ENCODE results near the gene NFIX.
A peak's percentile ranks its signal among the peaks of the same experiment; 100 is the strongest.

NFIX gene

DNA sequence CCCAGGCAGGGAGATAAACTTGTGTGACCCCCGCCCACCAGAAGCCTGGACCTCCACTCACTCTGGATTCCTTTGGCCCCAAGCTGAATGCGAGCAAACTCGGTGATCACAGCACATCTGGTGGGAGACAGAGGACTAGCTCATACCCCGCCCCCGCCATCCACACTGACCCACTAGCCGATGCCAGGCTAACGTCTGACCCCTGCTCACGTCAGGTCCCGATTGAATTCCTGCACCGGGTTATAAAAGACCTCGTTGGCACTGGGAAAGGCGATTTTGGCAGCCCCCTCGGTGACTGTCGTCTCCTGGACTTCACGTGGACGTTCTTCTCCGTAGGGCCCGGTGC, 120.6 kb downstream of the NFIX start:
- no peak for DNase-seq

DNA sequence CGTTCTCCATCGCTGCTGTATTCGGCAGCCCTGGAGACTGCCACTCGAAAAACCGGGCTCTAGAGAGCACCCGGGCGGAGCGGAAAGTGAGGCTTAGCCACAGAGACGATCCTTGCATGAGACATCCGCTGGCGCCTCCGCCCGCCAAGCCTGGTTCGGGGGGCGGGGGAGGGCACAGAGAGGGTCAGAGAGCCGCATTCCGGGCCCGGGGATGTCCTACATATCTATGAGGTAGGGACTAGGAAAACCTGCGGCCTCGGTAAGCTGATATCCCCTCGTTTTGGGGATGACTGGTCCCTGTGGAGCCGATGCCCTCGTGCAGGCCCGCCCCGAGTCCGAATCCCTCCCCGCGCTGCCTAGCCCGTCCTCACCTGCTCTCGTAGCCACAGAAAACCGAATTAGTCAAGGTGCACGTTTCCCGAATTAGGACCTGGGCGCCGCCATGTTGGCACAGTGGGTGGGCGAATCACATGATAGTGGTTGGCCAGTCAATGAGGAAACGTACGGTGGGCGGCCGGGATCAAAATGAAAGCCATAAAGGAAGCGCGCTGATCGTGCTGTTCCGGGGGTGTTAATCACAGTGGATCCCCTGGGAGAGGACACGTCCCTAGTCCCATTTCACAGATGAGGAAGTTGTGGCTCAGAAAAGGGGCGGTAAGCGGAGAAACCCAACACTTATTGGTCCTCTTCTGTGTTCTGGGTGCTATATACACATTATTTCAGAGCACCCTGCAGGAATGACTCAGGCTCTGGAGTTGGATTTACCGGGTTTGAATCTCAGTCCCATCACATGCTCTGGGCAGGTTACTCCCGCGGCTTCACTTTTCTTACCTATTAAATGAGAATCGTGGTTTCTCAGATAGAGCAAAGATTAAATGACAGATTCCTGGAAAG, 121.3 kb downstream of the NFIX start, which contains the start of gene TRMT1:
TRMT1 (minus strand) TSS at position 459 of the 894 bp plus-strand sequence; CDS start at position 118, 341 bp downstream.
- peak; percentile 81 for DNase-seq

DNA sequence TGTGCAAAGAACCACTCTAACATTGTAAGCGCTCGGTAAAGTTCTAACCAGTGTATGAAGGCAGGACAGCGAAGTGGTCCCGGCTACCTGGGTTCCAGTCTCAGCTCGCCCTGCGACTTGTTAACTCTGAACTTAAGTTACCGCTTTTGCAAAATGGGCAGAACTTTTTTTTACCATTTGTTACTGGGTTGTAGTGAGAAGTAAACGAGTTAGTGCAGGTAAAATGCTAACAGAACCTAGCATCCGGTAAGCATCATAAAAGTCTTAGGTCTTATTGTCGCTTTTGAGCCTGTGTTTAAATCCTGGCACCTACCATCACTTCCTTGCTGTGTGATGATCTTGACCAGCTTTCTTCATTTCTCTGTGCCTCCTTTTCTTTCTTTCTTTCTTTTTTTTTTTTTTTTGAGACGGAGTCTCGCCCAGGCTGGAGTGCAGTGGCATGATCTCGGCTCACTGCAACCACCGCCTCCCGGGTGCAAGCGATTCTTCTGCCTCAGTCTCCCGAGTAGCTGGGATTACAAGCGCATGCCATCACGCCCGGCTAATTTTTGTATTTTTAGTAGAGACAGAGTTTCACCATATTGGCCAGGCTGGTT, 122.0 kb downstream of the NFIX start:
- no peak for DNase-seq

DNA sequence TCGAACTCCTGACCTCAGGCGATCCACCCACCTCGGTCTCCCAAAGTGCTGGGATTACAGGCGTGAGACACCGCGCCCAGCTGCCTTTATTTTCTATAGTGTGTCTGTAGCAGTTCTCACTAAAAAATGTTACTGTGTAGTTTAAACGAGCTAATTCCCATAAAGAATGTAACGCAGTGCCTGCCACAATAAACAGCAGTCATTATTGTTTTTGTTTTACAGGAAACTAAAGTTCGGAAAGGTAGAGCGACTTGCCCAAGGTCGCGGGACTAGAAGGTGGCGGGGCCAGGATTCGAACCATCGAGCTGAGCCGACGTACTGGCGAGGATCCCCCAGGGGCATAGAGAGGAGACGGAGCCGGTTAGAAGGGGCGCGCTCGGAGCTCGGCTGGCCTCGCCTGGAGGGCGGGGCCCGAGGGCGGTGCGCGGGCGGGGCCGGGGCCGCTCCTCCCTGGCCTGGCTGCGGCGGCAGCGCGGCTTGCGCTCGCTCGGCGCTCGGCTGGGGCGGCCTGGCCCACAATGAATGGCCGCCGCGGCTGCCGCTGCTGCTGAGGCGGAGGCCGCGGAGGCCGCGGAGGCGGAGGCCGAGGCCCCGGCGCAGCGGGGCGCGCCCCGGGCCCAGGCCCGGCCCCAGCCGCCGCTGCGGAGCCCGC, 122.6 kb downstream of the NFIX start, which contains the start of gene NACC1:
NACC1 (plus strand) TSS at position 493 of the 652 bp plus-strand sequence. CDS start 16,944 bp downstream, outside the sequence.
- peak; percentile 86 for DNase-seq

DNA sequence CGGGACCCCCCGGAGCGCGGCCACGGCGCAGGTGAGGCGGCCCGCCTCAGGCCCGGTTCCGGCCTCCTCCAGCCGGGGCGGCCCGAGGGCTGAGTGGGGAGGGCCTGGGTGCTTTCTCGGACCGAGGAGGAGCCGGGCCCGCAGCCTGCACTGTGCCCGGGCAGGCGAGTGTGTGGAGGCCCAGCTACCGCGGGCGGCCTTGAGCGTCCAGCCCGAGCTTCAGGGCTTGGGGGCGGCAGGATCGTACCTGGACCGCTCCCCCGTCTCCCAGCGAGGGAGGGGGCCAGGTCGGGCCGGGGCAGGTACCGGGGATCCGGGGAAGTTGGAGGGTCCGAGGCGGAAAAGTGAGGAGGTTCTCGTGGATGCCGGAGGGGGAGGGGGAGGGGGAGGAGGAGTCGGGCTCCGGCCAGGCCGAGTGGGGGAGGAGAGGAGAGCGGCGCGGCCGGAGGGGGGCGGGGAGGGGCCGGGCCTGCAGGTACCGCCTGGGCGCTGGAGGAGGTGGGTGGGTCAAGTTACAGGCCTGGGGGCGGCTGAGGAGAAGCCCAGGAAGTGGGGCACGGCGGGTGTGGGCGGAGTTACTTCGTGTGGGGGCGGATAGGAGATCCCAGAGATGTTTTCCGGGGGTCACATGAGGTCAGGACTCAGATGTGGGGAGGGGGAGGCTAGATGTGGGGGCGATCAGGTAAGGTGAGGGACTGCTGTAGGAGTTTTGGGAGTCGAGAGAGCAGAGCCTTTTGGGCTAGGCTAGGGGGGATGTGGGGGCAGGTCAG, 123.3 kb downstream of the NFIX start:
- no peak for DNase-seq

DNA sequence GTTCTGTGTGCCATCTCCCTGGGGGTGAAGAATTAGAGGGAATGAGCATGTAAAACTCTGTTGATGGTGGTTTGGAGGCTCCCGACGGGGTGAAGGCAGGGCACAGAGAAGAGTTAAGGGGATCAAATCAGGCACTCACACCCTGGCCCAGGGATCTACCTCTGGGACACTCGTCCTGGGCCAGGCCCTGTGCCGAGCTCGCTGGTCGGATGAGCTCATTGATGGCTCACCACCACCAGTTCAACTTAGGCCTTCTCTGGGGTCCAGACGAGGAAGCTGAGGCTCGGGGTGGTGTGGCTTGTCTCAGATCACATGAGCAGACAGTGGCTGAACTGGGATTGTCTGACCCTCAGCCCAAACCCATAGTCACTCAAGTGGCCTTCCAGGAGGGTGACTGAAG, 124.4 kb downstream of the NFIX start:
- DNase-seq = no peak

DNA sequence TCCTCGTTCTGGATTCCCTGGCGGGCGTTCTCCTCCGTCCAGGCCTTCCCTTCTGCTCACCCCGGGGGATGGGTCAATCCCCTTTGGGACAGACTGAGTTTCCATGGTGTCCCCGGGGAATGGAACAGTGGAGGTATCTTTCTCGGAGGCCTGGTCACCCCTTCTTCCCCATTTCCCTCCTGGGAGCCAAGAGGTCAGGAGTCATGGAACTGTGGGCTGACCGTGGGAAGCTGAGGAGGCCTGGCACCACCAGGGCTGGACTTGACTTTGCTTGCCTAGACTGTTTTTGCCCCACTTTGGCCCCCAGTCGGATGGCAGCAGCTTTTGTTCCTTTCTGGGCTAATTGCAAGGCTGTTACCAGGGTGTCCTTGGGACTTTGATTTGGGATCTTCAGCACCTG, 124.8 kb downstream of the NFIX start:
- no peak for DNase-seq

DNA sequence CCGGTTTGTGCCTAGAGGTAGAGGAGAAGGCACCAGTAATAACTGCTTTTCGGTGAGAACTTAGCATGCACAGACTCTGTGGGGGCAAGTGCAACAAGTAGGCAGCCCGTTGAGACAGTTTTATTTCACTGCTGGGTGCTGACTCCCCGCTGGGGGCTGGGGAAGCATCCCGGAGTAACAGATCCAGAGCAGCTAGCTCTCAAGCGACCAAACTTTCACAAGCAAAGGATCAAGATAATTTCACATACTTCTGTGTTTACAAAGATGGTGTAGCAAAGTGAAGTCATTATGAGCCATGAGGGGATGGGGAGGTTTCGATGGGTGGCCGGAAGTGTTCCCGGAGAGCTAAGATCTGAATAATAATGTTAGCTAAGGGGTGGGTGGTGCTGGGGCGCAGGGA, 125.5 kb downstream of the NFIX start:
- no peak for DNase-seq

DNA sequence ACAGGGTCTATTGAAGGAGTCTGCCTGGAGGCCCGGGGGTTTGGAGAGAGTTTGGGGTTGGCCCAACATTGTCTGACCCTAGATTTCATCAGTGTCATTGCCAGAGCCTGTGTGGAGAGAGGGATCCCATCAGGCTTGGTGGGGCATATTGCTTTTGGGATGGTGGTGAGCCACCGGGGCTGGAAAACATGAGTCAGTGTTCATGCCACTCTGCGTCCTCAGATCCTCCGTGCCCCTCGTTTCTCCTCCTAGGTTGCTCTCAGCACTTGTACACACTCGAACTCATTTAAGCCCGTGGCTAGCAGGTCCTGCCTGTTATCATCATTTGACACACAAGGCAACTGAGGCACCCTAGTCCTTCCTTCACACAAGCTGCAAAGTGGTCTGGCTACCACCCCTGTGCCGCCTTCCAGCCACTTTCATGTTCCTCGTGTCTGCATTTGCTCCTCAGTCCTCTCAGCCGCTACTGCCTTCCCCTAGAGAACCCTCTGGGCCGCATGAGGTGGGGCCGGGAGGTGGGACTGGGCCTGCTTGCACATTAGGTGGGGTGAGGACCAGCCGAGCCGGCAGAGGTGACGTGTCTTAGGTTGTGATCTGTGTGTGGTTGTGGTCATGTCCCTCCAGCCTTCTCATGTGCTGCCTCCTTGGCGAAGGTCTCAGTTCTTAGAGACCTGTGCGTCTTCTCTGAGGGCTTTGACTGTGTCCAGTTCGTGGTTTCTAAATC, 126.4 kb downstream of the NFIX start:
- no peak for DNase-seq

DNA sequence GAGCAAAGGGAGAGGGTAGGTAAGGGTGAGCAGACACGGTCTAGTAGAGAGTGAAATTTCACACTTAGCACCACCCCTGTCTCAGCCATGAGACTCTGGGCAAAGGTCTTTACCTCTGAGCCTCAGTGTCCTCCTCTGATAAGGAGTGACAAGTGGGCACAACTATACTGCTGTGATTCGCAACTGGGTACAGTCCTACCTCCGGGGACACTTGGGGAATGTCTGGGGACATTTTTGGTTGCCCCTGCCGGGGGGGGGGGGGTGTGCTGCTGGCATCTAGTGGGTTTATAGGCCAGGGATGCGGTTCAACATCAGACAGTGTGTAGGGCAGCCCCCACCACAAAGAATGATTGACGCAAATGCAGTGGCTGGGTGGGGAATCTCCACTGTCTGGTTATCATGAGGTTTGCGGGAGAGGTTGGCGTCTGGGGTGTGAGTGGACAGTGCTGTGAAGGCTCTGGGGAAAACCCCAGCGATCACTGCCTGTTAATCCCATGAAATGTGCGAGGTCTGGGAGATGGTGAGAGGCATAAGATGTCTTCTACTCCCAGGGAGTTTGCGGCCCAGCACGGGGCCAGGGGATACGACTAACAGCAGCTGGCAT, 127.1 kb downstream of the NFIX start:
- DNase-seq = no peak

DNA sequence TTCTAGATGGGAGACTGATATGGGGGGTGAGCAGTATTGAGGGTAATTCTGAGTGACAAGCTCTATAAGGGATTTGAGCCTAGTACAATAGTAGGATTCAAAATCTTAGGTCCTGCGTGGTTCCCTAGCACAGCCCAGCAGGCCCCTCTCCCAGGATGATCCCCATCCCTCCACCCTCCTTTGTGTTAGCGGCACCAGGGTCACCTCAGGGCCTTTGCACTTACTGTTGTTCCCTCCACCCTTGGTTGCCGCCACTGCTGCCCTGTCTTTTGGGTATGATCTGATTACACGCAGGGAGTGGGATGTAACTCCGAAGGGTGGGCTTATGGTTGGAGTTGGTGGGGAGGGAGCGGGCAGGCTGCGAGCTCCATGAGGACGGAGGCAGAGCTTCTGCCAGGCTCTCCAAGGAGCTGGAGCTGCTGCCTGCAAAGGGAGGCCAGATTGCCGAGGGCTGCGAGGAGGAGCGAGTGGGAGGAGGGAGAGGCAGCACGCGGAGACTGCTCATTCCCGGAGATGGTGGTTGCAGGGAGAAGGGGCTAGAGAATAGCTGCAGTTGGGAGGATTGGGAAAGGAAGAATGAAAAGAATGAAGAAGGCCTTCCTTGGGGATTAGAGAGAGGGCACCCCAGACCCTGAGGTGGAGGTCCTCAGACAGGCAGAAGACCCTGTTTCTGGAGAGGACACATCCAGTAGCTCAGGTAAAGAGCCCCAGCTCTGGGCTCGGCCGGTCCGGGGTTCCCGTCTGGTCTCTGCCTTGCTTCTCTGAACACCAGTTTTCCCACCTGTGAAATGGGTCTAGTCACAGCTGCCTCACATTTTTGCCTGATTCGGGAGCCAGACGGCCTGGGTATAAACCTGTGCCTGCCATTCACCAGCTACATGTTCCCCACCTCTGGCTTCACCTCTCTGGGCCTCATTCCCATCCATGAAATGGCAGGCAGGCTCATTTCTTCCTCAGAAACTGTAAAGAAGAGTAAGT, 128.0 kb downstream of the NFIX start:
- DNase-seq = no peak

DNA sequence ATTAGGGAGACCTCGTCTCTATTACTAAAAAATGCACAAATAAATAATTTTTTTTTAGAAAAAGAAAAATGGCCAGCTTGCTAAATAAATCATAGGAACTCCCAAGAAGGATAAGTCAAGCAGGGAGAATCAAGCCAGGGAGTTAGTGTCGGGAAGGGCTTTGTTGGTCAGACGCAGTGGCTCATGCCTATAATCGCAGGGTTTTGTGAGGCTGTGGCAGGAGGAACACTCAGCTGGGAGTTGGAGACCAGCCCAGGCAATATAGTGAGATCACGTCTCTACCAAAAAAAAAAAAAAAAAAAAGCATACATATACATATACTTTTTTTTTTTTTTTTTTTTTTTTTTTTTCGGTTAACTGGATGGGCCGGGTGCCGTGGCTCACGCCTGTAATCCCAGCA, 131.8 kb downstream of the NFIX start:
- DNase-seq = no peak

DNA sequence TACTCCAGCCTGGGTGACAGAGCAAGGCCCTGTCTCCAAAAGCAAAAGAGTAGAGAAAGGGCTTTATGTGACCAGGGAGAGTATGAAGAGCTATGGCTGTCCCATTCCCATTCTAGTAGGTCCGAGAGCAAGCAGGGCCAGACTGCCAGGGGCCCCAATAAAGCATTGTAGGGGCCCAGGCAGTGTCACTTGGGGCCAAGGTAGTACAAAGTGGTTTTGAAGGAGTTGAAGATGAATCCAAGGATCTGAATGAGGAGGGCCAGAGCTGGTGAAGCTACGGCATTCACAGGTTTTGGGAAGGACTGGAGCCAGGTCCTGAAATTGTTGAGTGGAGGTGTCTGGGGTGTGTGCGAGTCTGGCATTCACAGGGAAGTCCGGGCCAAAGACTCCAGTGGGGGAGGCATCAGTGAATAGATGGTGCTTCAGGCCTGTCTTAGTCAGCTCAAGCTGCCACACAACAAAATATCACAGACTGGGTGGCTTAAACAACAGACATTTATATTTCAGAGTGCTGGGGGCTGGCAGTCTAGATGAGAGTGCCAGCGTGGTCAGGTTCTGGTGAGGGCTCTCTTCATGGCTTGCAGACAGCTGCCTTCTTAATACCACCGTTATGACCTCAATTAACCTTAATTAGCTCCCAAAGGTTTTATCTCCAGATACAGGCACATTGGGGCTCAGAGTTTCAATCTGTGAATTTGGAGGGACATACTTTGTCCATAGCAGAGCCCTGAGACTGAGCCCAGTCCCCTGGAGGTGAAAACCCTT, 132.7 kb downstream of the NFIX start:
- DNase-seq = no peak

DNA sequence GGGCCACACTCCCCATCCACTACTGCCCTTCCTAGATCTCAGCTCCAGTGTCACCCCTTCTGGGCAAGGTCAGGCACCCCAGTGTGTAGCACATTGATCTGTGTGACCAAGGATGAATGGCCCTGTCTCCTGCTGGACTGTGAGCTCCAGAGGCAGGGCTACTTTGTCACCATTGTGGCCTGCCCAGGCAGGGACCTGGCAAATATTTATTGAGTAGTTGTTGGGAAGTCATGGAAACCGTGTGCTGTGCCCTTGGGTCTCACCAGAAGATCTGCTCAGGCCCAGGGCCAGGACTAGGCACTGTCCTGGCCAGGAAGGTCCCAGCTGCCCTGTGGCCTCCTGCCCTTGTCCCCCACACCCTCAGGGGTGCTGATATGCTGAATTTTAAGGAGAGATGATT, 133.3 kb downstream of the NFIX start:
- no peak for DNase-seq

DNA sequence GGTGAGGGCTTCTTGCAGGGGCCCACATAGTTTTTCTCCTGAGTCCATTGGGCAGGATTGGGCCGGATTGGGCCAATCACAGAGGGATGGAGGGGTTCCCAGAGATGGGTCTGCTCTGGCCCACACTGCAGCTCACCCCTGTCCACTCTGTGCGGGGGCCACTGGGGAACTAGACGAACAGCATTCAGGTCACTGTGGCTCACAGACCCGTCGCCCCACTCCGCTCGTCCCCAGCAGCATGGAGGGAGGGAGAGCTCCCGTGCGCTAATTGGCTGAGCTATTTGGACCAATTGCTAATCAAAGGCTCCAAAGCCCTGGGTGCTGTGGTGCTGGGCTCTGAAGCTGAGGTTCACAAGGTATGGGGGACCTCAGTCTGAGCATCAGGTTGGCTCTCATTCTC, 134.1 kb downstream of the NFIX start:
- DNase-seq = no peak

DNA sequence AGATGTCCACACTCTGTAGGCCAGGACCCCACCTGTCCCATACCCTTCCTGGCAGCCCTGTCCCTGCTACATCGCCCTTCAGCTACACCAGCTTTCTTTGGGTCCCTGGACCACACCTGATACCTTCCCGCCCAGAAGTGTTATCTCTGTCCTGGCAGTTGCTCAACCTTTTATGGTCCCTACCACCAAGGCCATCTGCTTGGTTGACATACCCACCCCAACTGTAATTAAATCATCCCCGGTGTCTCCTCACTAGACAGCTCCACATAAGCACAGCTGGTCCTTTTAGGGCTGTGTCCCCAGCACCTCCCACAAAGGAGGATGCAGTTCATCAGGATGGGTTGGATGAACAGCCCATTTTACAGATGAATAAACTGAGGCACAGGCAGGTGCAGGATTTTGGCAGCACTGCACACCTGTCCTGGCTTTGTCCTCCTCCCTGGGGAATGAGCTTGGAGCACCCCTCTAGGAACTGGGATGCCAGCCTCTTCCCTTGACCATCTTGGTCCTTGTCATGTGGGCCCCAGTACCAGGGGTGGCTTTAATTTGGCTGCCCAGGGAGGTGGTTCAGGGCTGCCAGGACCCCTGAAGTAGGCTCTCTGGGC, 135.7 kb downstream of the NFIX start:
- DNase-seq = no peak

DNA sequence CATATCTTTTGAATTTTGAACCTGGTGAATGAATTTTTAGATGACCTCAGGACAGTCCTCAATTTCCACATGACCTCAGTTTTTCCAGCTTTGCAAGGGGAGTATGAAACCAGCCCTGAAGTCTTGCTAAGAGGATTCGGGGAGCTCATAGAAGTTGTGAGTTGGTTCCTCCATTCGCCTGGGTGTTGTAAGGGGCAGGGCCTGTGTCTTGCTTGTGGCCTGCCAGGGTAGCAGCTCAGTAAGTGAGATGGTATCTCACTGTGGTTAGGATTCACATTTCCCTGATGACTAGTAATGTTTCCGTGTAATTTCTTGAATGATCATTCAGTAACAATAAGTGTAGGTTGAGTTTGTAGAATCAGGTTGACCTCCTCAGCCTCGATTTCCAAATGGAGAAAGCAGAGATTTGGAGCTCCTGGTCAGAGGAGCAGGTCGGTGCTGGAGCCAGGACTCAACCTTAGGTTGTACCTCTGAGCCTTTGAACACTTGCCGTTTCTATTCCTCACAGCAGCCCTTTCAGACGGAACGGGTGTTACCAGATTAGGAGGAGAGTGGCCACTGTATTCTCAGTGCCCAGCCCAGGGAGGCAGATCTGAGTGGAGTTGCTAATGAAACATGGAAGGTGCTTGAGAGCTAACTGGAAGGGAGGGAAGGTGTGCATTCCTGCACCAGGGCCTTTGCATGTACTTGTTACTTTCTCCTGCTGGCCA, 137.4 kb downstream of the NFIX start:
- peak; percentile 47 for DNase-seq

DNA sequence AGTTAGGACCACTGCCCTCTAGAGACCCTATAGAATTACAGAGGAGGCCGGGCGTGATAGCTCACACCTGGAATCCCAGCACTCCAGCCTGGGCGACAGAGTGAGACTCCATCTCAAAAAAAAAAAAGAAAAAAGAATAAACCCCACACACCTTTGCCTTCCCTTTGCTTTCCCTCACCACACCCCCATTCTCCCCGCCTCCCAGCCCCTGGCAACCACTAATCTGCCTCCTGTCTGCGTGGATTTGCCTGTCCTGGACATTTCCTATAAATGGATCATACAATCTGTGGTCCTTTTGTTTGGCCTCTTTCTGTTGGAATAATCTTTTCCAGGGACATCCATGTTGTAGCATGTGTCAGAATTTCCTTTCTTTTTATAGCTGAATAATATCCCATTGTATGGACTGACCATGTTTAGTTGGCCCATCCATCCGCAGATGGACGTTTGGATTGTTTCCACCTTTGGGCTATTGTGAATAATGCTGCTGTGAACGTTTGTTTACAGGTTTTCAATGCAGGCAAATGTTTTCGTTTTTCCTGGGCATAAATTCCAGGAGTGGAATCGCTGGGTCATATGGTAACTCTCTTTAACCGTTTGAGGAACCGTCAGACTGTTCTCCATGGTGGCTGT, 138.1 kb downstream of the NFIX start:
- no peak for DNase-seq

All from activated effector memory CD4-positive, alpha-beta T cell treated with Interleukin-2 at 50 U/mL for 16 hours (primary cell).